A673 (cell line): ENCODE measurements around the gene GALNT13. TPM values are rescaled to one million over a fixed set of nuclear protein-coding genes. Genes with fewer than 3 reads are reported as not detected.

Experiments used
- BruUV-seq: library from RNA; stranded (reverse); fragments of 400-500 nt; replicated peaks from 2 replicates; lab custom pipeline; 2021; lab: Mats Ljungman, UMichigan
- CTCF ChIA-PET: fragments of 300-600 bp; sonication (Branson Sonifier 250); formaldehyde crosslinking; loops from one replicate; lab custom pipeline; 2022; ENCODE audit warnings: antibody characterized with exemption; lab: Charles Lee
- POLR2A ChIA-PET: fragments of 300-600 bp; sonication (Branson Sonifier 250); formaldehyde crosslinking; loops from one replicate; lab custom pipeline; 2022; ENCODE audit warnings: antibody characterized with exemption; ENCODE audit not compliant: low non-redundant PET; lab: Charles Lee
- DNase-seq: peaks from one replicate; pipeline ENCODE4 v3.0.0-alpha.2; 2015; ENCODE audit warnings: low spot score
- H3K27ac ChIP-seq: fragments of 200-600 bp; sonication (generic); 2 replicates; pipeline ENCODE4 v1.5.1; 2016; ENCODE audit warnings: mixed run types, low read depth, mild to moderate bottlenecking, mixed read lengths, antibody characterized with exemption, low read length; ENCODE audit not compliant: poor library complexity, severe bottlenecking
- H3K27me3 ChIP-seq: fragments of 200-600 bp; sonication (generic); replicated peaks from 2 replicates; pipeline ENCODE4 v1.6.1; 2017; ENCODE audit warnings: mixed run types, low read depth, mild to moderate bottlenecking, mixed read lengths, antibody characterized with exemption, low read length; ENCODE audit not compliant: insufficient read depth, poor library complexity
- H3K36me3 ChIP-seq: fragments of 200-600 bp; sonication (generic); 2 replicates; pipeline ENCODE4 v1.6.1; 2016; ENCODE audit warnings: mixed run types, mild to moderate bottlenecking, mixed read lengths, antibody characterized with exemption, low read length; ENCODE audit not compliant: insufficient read depth, poor library complexity, severe bottlenecking
- H3K4me1 ChIP-seq: fragments of 200-600 bp; sonication (generic); 2 replicates; pipeline ENCODE4 v1.6.1; 2017; ENCODE audit warnings: mixed run types, mild to moderate bottlenecking, mixed read lengths, antibody characterized with exemption, low read length; ENCODE audit not compliant: insufficient read depth, poor library complexity, severe bottlenecking
- H3K4me3 ChIP-seq: fragments of 200-600 bp; sonication (generic); 2 replicates; pipeline ENCODE4 v1.5.1; 2016; ENCODE audit warnings: low read depth, mixed run types, mild to moderate bottlenecking, mixed read lengths, low read length; ENCODE audit not compliant: poor library complexity, severe bottlenecking
- H3K9me3 ChIP-seq: fragments of 200-600 bp; sonication (generic); 2 replicates; pipeline ENCODE4 v1.6.1; 2016; ENCODE audit warnings: mixed run types, low read depth, mild to moderate bottlenecking, mixed read lengths, antibody characterized with exemption, low read length; ENCODE audit not compliant: poor library complexity, severe bottlenecking
- EZH2 ChIP-seq: fragments of 200-600 bp; sonication (generic); IDR thresholded peaks from 2 replicates; pipeline ENCODE4 v1.6.1; 2017; ENCODE audit warnings: borderline replicate concordance, low read depth, mild to moderate bottlenecking, mixed read lengths, antibody characterized with exemption, low read length; ENCODE audit not compliant: poor library complexity, severe bottlenecking
- intact Hi-C: fragments of 100-400 bp; cut with micrococcal nuclease; formaldehyde crosslinking; loops from one replicate; pipeline ENCODE4 v1.10.0; 2022; ENCODE audit not compliant: unreplicated experiment
- total RNA-seq: library from RNA; stranded (reverse); gene quantifications from 2 replicates; pipeline ENCODE4 v1.2.3, GENCODE V29; 2021
- TF ChIP-seq, protein P1 (sequence below): fragments of 300-800, 200-600 bp; sonication (generic); conservative IDR thresholded peaks from 2 replicates; pipeline ENCODE4 v1.5.1; 2017; ENCODE audit warnings: low read depth, mild to moderate bottlenecking, antibody characterized with exemption, low read length, moderate library complexity, mixed read lengths

The GALNT13 gene
- total RNA-seq, 1 experiment from 2014 or later: not detected

DNA sequence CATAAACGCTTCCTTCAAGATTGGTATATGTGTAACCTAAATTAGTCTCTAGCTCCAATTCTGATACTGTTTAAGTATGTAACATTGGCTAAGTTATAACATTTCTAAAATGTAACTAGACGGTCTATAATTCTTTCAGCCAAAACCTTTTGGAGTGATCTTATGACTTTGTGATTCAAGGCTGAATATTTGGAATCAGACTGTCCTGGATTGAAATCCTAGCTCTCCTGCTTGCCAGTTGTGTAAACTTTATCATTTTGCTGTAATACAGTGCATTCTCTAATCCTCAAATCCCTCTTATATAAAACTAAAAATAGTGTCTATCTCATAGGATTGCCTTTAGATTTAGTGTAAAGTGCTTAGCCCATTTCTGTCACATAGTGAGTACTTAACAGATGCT lies 489.6 kb downstream of the GALNT13 start:
- intact Hi-C loops: no loop called here
- ChIA-PET CTCF (no interaction called here), POLR2A (no interaction called here)
- Histone ChIP-seq H3K36me3 (no peaks in the 10 kb centered on the region), H3K9me3 (no peaks in the 10 kb centered on the region), H3K27me3 (no peaks in the 10 kb centered on the region), H3K4me1 (no peaks in the 10 kb centered on the region), H3K4me3 (no peak overlapping the region), H3K27ac (no peak overlapping the region)
- BruUV-seq: no TSS peak
- no peak for DNase-seq
- no peak for TF ChIP-seq EZH2
- TF ChIP-seq, protein P1, sequence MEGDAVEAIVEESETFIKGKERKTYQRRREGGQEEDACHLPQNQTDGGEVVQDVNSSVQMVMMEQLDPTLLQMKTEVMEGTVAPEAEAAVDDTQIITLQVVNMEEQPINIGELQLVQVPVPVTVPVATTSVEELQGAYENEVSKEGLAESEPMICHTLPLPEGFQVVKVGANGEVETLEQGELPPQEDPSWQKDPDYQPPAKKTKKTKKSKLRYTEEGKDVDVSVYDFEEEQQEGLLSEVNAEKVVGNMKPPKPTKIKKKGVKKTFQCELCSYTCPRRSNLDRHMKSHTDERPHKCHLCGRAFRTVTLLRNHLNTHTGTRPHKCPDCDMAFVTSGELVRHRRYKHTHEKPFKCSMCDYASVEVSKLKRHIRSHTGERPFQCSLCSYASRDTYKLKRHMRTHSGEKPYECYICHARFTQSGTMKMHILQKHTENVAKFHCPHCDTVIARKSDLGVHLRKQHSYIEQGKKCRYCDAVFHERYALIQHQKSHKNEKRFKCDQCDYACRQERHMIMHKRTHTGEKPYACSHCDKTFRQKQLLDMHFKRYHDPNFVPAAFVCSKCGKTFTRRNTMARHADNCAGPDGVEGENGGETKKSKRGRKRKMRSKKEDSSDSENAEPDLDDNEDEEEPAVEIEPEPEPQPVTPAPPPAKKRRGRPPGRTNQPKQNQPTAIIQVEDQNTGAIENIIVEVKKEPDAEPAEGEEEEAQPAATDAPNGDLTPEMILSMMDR: no peak

DNA sequence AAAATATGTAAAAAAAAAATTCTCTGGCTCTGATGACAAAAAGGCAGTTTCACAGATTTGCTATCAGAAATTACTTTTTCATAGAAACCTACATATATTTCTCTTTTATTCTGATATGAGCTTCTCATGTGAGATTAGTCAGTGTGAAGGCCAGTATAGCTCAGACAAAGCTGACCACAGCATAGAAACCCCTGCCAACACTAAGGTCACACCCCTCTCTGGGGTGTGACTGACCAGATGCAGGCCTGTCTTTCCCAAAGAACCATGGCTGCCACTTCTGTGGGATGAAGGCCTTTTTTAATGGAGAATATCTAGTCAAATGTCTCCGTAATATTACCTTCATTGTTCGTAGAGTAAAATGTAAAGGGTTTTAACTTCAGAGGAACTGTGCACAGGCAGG lies 496.4 kb downstream of the GALNT13 start:
- no peak for TF ChIP-seq EZH2
- TF ChIP-seq, protein P1: no peak
- H3K27me3 ChIP-seq: peaks cover 1% of the 10 kb centered on the region
- intact Hi-C loops: no loop called here
- BruUV-seq: no TSS peak
- no peak for DNase-seq
- H3K36me3 ChIP-seq: no peaks in the 10 kb centered on the region
- ChIA-PET CTCF (no interaction called here), POLR2A (no interaction called here)
- H3K4me1 ChIP-seq: no peaks in the 10 kb centered on the region
- no peaks in the 10 kb centered on the region for H3K9me3 ChIP-seq
- no peak overlapping the region for H3K4me3 ChIP-seq
- H3K27ac ChIP-seq: no peak overlapping the region

DNA sequence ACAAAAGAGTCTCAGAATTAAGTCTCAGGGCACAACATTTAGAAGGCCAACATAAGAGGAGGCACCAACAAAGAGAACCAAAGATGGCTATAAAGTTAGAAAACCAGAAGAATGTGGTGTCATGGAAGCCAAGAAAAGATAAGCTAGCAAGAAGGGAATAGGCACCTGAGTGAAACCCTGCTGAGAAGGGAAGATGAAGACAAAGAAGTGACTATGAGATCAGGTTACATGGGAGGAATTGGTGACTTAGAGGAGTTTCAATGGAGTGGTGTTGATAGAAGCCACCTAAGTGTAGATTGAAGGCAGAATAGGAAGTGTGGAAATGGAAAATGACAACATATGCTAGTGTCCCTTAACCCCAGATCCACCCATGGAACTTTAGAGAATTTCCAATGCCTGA lies 499.2 kb downstream of the GALNT13 start:
- no peak overlapping the region for H3K4me3 ChIP-seq
- peaks cover 24% of the 10 kb centered on the region for H3K27me3 ChIP-seq
- TF ChIP-seq, protein P1: no peak
- TF ChIP-seq EZH2: no peak
- no peaks in the 10 kb centered on the region for H3K4me1 ChIP-seq
- no peaks in the 10 kb centered on the region for H3K9me3 ChIP-seq
- no TSS peak for BruUV-seq
- CTCF ChIA-PET: no interaction called here
- POLR2A ChIA-PET: no interaction called here
- H3K27ac ChIP-seq: no peak overlapping the region
- no peaks in the 10 kb centered on the region for H3K36me3 ChIP-seq
- intact Hi-C loops: loop anchor here (10.0 kb wide), 3 partner anchors 496 to 1626 kb away; partner anchors contain the start of gene GALNT13
- no peak for DNase-seq
